GM18499 (cell line): ENCODE measurements around the gene IST1.

ENCODE experiments used
- ATAC-seq: cut with Tn5 transposase; IDR thresholded peaks from one replicate; pipeline ENCODE4 v1.9.1; 2021; ENCODE audit warnings: moderate number of reproducible peaks; ENCODE audit not compliant: insufficient read depth, unreplicated experiment

IST1 gene

GRCh38 chr16:71915350-71915749, 20.0 kb downstream of the IST1 start:
- no peak for ATAC-seq

GRCh38 chr16:71916397-71916920, 21.1 kb downstream of the IST1 start:
- ATAC-seq = no peak

- no peak for ATAC-seq
These were observed 22.6 kb downstream of the IST1 start for GRCh38 chr16:71917900-71918299.

GRCh38 chr16:71919035-71919434, 23.7 kb downstream of the IST1 start:
- peak; percentile 82 for ATAC-seq

GRCh38 chr16:71920658-71921057, 25.3 kb downstream of the IST1 start:
- ATAC-seq = no peak

GRCh38 chr16:71923941-71924690, 28.8 kb downstream of the IST1 start:
- no peak for ATAC-seq

- no peak for ATAC-seq
These were observed 29.4 kb downstream of the IST1 start for GRCh38 chr16:71924710-71925109.

- no peak for ATAC-seq
These were observed 32.1 kb downstream of the IST1 start for GRCh38 chr16:71927383-71927782.

GRCh38 chr16:71927787-71928186, 32.5 kb downstream of the IST1 start:
- ATAC-seq = no peak

GRCh38 chr16:71929048-71929447, 33.7 kb downstream of the IST1 start:
- no peak for ATAC-seq

- ATAC-seq = no peak
These were observed 34.8 kb downstream of the IST1 start for GRCh38 chr16:71930013-71930563.

- ATAC-seq = no peak
These were observed 35.7 kb downstream of the IST1 start for GRCh38 chr16:71931001-71931400.

- ATAC-seq = no peak
These were observed 36.3 kb downstream of the IST1 start for GRCh38 chr16:71931599-71931998.

GRCh38 chr16:71933017-71933416, 37.7 kb downstream of the IST1 start:
- ATAC-seq = no peak

- no peak for ATAC-seq
These were observed 38.8 kb downstream of the IST1 start for GRCh38 chr16:71933913-71934695.

- ATAC-seq = no peak
These were observed 42.7 kb downstream of the IST1 start for GRCh38 chr16:71937868-71938510.

- no peak for ATAC-seq
These were observed 48.6 kb downstream of the IST1 start for GRCh38 chr16:71943887-71944286.

GRCh38 chr16:71945616-71946015, 50.3 kb downstream of the IST1 start:
- no peak for ATAC-seq

- ATAC-seq = no peak
These were observed 57.5 kb downstream of the IST1 start for GRCh38 chr16:71952825-71953224.

- ATAC-seq = no peak
These were observed 58.8 kb downstream of the IST1 start for GRCh38 chr16:71954180-71954579.
